GM06990 (cell line): Measurements from ENCODE around the gene MPPED2.
A peak's percentile ranks its signal among the peaks of the same experiment; 100 is the strongest.

Experiments used
- DNase-seq: peaks from one replicate; pipeline ENCODE4 v3.0.0-alpha.2; 2011; ENCODE audit not compliant: insufficient read length; ENCODE audit errors: extremely low read depth
- H3K27me3 ChIP-seq: replicated peaks from 2 replicates; pipeline ENCODE4 v1.6.0; 2011; ENCODE audit warnings: low read length; ENCODE audit not compliant: control insufficient read depth, insufficient read depth
- H3K36me3 ChIP-seq: 2 replicates; pipeline ENCODE4 v1.5.1; 2011; ENCODE audit warnings: low read length; ENCODE audit not compliant: control insufficient read depth, insufficient read depth
- H3K4me3 ChIP-seq: replicated peaks from 2 replicates; pipeline ENCODE4 v1.5.1; 2011; ENCODE audit warnings: low read depth, mild to moderate bottlenecking, control low read depth, low read length
- CTCF ChIP-seq: IDR thresholded peaks from 2 replicates; pipeline ENCODE4 v1.5.1; 2011; ENCODE audit warnings: low read length, control low read depth, mild to moderate bottlenecking, inconsistent platforms; ENCODE audit not compliant: insufficient read depth, poor library complexity, severe bottlenecking

The MPPED2 gene

DNA sequence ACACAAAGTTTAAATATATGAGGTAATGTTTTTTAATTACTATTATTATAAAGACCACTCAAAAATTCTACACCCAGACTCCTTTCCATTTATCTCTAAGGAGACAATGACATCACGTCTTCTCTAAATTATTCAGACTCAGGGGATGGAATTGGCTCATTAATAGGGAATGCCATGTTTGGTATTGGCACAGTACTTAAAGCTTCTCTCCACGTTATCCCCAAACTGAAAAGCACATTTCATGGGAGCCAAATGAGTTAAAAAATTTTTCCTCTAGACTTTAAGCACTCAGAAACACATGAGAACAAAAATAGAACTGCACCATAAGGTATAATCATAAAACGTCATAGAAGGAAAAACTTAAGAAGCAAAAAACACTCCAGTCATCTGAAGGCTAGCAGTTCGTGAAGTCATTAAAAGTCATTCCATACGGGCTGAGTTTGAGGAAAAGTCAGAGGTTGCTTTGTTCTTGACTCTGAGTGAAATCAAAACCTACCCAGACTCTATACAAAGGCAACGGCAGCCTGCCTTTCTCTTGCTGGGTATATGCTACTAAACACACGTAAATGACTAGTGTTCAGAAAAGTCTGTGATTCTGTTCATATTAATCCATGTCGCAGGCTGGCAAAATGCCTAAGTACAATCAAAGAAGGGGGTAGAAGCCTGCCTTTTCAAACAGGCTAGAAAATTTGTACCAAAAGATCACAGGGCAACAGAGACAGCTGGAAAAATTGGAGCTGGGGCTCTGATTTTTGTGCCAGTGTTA is 8.7 kb upstream of the MPPED2 start:
- TF ChIP-seq CTCF, result no peak
- no peak for DNase-seq
- no peaks in the 10 kb centered on the region for H3K36me3 ChIP-seq
- no peaks in the 10 kb centered on the region; the same call in 1 of the 2 replicates for H3K27me3 ChIP-seq
- H3K4me3 ChIP-seq, result no peak overlapping the region

GRCh38 chr11:30587269-30587812 is 1.2 kb upstream of the MPPED2 start:
- H3K4me3 ChIP-seq, result no peak overlapping the region
- H3K36me3 ChIP-seq, result no peaks in the 10 kb centered on the region
- DNase-seq, result no peak
- TF ChIP-seq CTCF, result no peak
- no peaks in the 10 kb centered on the region; the same call in 1 of the 2 replicates for H3K27me3 ChIP-seq

DNA sequence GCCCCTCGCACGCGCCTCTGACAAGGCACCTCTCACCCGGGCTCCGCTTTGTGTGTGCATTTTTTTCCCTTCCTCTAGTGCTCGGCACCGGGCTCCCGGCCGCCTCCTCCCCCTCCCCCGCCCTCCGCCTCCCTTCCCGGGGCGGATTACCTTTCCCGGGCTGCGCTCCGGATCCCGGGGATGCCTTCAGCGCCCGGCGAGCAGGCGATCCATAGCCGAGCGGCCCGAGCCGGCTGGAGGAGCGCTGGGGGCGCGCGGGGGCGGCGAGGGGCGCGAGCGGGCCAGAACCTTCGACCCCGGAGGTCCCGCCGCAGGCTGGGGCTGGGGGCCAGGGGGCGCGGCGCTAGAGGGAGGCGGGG is 282 bp downstream of the MPPED2 start:
- DNase-seq, result no peak
- H3K27me3 ChIP-seq, result no peaks in the 10 kb centered on the region; the same call in 1 of the 2 replicates
- H3K36me3 ChIP-seq, result no peaks in the 10 kb centered on the region
- peak overlapping the region; percentile 42 for H3K4me3 ChIP-seq
- no peak for TF ChIP-seq CTCF

DNA sequence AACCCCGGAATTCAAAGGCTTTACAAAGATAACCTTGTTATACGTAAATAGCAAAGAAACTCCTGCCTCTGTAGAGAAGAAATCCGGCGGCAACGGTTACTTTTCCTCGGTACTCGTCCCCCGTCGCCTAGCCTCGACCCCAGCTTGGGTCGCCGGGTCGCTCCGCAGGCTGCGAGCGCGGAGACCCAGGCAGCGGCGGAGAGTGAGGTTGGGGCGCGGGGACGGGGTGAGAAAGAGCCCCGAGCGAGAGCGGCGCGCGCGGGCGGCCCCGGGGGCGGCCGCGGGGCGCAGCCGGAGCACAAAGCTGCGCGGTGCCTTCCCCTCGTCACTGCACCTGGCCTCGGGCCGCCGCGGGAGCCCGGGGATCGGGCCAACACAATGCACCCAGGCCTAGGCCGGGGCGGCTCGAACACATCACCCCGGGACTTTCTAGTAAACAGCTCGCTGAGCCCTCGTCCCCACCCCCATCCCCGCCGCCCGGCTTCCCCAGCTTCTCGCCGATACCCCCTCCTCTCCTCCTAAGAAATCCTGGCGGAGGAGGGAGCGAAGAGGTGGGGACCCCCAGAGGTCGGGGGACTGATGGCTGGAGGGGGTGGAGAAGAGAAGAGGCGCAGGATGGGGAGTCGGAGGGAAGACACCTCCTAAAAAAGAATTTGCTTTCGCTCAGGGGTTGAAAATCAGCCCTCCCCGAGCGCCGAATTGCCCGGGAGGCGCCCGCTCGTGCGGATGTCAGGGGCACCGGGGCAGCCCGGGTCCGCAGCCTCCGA is 845 bp downstream of the MPPED2 start:
- no peak for DNase-seq
- Histone ChIP-seq H3K4me3 (peak overlapping the region; percentile 42), H3K27me3 (no peaks in the 10 kb centered on the region; the same call in 1 of the 2 replicates)

DNA sequence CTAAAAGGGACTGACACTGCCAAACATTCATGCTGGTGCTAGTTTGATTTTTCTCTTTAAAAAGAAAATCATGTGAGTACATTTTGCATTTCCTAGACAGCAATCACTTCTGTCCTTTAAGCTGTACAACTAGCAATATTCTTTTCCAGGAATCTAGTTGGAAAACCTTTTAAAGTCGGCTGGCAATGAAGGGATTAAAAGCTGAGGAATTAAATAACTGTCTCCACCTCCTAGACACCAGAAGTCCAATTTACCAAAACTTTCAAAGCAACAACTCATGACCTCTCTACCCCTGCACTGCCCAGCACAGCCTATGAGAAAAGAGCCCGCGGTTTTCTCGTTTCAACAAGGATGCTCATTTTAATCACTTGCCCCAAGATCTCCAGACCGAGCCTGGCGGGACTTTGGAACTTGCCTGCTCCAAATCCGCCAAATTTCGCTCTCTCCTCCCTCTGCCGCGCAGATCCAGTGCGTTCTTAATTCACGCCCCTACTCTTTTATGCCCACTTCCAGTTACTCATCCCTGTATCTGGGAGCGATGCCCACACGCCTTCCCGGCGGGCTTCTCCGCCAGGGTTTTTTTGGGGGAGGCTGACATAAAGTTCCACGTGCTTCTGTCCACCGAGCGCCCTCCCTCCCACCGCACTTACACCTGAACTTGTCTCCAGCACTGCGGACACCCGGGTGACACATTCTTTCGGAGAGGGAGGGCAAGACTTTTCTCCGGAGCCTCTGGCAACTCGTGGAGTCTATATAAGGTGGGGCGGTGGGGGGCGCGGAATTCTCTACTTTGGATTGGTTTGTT is 2.5 kb downstream of the MPPED2 start:
- Histone ChIP-seq H3K36me3 (no peaks in the 10 kb centered on the region), H3K27me3 (no peaks in the 10 kb centered on the region; the same call in 1 of the 2 replicates), H3K4me3 (no peak overlapping the region)
- no peak for TF ChIP-seq CTCF
- DNase-seq, result no peak

More for the DNA sequence above, 845 bp downstream of the MPPED2 start:
- TF ChIP-seq CTCF, result no peak
- H3K36me3 ChIP-seq, result no peaks in the 10 kb centered on the region
